ENCODE data around the gene SULT1C2. TPM values are rescaled to one million over a fixed set of nuclear protein-coding genes. Genes with fewer than 3 reads are reported as not detected.
"Not testable (repeated sequence)": the region's sequence is repeated elsewhere in the genome, so short reads cannot be mapped to it uniquely, and the experiment has no call there.

SULT1C2 gene
- total RNA-seq, 1 donor from 2014 or later: not detected

DNA sequence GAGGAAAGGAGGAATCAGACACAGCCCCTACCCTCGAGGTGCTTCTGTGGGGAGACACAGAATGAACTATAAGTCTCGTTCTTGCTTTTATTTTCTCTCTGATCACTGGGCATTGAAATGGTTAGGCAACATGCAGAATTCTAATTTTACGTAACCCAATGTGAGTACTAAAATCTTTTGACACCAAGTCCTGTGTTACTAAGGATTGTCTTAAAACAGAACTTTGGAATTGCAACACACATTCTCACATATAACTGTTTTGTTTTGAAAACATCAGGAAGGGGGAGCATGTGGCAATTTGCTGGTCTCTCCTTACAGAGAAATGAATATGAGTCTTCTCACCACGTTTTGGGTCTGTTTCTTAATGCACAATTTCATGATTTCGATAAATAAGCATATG is 65.4 kb downstream of the SULT1C2 start:
- TF ChIP-seq POLR2A (IDR thresholded peaks at IDR 0.05) (no peak), POLR2AphosphoS5 (IDR thresholded peaks at IDR 0.05; ENCODE audit: insufficient read depth in 1 of 2, low read depth in 1 of 2) (no peak)
- TF ChIP-seq, protein P1, sequence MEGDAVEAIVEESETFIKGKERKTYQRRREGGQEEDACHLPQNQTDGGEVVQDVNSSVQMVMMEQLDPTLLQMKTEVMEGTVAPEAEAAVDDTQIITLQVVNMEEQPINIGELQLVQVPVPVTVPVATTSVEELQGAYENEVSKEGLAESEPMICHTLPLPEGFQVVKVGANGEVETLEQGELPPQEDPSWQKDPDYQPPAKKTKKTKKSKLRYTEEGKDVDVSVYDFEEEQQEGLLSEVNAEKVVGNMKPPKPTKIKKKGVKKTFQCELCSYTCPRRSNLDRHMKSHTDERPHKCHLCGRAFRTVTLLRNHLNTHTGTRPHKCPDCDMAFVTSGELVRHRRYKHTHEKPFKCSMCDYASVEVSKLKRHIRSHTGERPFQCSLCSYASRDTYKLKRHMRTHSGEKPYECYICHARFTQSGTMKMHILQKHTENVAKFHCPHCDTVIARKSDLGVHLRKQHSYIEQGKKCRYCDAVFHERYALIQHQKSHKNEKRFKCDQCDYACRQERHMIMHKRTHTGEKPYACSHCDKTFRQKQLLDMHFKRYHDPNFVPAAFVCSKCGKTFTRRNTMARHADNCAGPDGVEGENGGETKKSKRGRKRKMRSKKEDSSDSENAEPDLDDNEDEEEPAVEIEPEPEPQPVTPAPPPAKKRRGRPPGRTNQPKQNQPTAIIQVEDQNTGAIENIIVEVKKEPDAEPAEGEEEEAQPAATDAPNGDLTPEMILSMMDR (IDR thresholded peaks at IDR 0.05): no peak
- no peak overlapping the region for H3K27ac ChIP-seq
- intact Hi-C loops (cut with DNase I): loop anchor here (5.0 kb wide), 1 partner anchor 228 kb away; no protein-coding TSS in a partner anchor
- no peaks in the 10 kb centered on the region for H3K27me3 ChIP-seq
- no peak overlapping the region for H3K4me3 ChIP-seq
- no peaks in the 10 kb centered on the region for H3K36me3 ChIP-seq
- no peaks in the 10 kb centered on the region for H3K4me1 ChIP-seq
- no peak for DNase-seq (ENCODE audit: extremely low spot score in 2 of 2)
- H3K9me3 ChIP-seq: no peaks in the 10 kb centered on the region

DNA sequence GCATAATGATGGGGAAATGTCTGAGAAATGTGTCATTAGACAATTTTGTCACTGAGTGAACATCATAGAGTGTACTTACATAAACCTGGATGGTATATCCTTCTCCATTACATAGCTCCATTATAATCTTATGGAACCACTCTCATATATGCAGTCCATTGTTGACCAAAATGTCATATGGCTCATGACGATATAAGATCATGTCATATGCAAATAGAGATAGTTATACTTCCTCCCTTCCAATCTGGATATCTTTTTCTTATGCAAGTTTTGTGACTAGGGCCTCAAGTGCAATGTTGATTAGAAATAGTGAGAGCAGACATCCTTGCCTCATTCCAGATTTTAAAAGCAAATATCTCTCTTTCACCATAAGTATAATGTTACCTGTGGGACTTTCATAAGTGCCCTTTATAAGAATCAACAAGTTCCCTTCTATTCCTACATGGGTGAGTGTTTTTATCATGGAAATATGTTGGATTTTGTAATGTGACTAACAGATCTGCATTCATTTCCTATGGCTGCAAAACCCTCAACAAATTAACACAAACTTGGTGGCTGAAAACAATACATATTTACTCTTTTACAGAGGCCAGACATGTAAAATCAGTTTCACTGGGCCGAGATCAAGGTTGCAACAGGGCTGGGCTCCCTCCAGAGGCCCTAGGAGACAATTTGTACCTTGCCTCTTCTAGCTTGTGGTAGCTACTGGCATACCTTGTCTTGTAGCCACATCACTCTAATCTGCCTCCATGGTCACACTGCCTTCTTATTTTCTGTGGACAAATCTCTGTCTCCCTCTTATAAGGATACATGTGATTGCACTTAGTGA is 67.4 kb downstream of the SULT1C2 start:
- intact Hi-C loops (cut with DNase I): no loop called here
- H3K9me3 ChIP-seq: no peaks in the 10 kb centered on the region
- no peak overlapping the region for H3K27ac ChIP-seq
- TF ChIP-seq POLR2AphosphoS5 (IDR thresholded peaks at IDR 0.05; ENCODE audit: insufficient read depth in 1 of 2, low read depth in 1 of 2): no peak
- no peak for TF ChIP-seq POLR2A (IDR thresholded peaks at IDR 0.05)
- TF ChIP-seq, protein P1 (IDR thresholded peaks at IDR 0.05): no peak
- no peaks in the 10 kb centered on the region for H3K4me1 ChIP-seq
- no peaks in the 10 kb centered on the region for H3K36me3 ChIP-seq
- no peak overlapping the region for H3K4me3 ChIP-seq
- no peaks in the 10 kb centered on the region for H3K27me3 ChIP-seq
- no peak for DNase-seq (ENCODE audit: extremely low spot score in 2 of 2)

DNA sequence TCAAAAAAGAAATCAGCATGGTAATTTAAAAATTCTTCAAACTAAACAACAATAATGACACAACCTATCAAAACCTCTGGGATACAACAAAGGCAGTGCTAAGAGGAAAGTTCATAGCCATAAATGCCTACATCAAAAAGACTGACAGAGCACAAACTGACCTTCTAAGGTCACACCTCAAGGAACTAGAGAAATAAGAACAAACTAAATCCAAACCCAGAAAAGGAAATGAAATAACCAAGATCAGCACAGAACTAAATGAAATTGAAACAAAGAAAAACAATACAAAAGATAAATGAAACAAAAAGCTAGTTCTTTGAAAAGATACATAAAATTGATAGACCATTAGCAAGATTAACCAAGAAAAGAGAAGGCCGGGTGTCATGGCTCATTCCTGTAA is 70.6 kb downstream of the SULT1C2 start:
- H3K9me3 ChIP-seq; intact Hi-C loops (cut with DNase I); DNase-seq (ENCODE audit: extremely low spot score in 2 of 2); H3K4me3 ChIP-seq; H3K4me1 ChIP-seq; H3K27ac ChIP-seq; H3K36me3 ChIP-seq; H3K27me3 ChIP-seq: not testable (repeated sequence)

Other genes with a start within 250 kb of the SULT1C2 start
- not detected for gene SULT1C3, start 48.9 kb upstream of the SULT1C2 start, total RNA-seq
- 8.8 TPM for gene SULT1C4, start 89.1 kb downstream of the SULT1C2 start, total RNA-seq
- 30.0 TPM for gene GCC2, start 160.3 kb downstream of the SULT1C2 start, total RNA-seq
- gene LIMS1, start 245.6 kb downstream of the SULT1C2 start, total RNA-seq: 66.0 TPM